Large intestine (tissue), 3 donors: ENCODE results near the gene MCEMP1. TPM values are rescaled to one million over a fixed set of nuclear protein-coding genes. Genes with fewer than 3 reads are reported as not detected.
A peak's percentile ranks its signal among the peaks of the same experiment; 100 is the strongest.

ENCODE experiments used
- DNase-seq, 2 donors: peaks; one replicate each; pipeline versions ENCODE4 v3.0.0 to v3.0.0-alpha.2; 2013
- H3K27ac ChIP-seq: one replicate; pipeline ENCODE4 v1.5.1; 2013; ENCODE audit warnings: low read length
- H3K27me3 ChIP-seq: 2 replicates; pipeline ENCODE4 v1.6.1; 2013; ENCODE audit warnings: low read length; ENCODE audit not compliant: control insufficient read depth, insufficient read depth
- H3K36me3 ChIP-seq: 2 replicates; pipeline ENCODE4 v1.6.1; 2013; ENCODE audit warnings: low read length; ENCODE audit not compliant: control insufficient read depth, insufficient read depth
- H3K4me1 ChIP-seq: one replicate; pipeline ENCODE4 v1.6.1; 2013; ENCODE audit warnings: low read length; ENCODE audit not compliant: control insufficient read depth, insufficient read depth
- H3K4me3 ChIP-seq: one replicate; pipeline ENCODE4 v1.5.1; 2013; ENCODE audit warnings: low read length
- H3K9me3 ChIP-seq: one replicate; pipeline ENCODE4 v1.6.1; 2013; ENCODE audit warnings: mild to moderate bottlenecking, low read depth, low read length, moderate library complexity; ENCODE audit not compliant: control insufficient read depth
- WGBS: methylation state at CpG from one replicate; pipeline ENCODE4 v1.1.5; 2013; ENCODE audit warnings: low lambda C conversion rate; ENCODE audit not compliant: insufficient coverage; 5-methylcytosine and 5-hydroxymethylcytosine counted together
- polyA plus RNA-seq: library from polyadenylated mRNA; unstranded; fragments of 120-200 nt; gene quantifications from one replicate; pipeline ENCODE4 v1.2.1, GENCODE V29; 2013

Gene MCEMP1
- polyA plus RNA-seq, 1 donor = 0.06 TPM

DNA sequence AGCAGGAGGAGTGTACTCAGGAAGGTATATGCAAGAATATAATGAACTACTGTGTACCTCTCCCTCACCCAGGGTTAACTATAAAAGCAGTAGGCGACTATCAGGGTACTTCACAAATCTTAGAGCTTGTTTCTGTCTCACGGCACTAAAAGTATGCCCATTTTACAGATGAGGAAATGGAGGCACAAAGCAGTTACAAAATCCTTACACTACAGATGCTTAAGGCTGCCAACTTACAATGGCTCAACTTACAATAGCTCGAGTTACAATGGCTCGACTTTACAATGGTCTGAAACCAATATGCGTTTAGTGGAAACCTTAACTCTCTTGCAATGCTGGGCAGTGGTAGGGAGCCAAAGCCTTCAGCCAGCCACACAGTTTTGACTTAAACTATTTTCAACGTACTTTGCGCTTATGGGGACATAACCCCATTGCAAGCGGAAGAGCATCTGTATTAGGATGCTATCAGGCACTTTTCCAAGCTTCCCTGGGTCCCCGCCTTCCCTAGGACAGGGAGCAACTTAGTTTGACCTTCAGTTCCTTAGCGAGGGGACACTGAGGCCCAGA, 20.9 kb downstream of the MCEMP1 start:
- Histone ChIP-seq H3K4me1 (no peaks in the 10 kb centered on the region), H3K27me3 (peaks cover 10% of the 10 kb centered on the region), H3K27ac (no peak overlapping the region), H3K9me3 (no peaks in the 10 kb centered on the region), H3K36me3 (no peaks in the 10 kb centered on the region), H3K4me3 (no peak overlapping the region)
- DNase-seq = no peak
- WGBS = no CpG with 5 or more reads among the region's 10 CpGs

DNA sequence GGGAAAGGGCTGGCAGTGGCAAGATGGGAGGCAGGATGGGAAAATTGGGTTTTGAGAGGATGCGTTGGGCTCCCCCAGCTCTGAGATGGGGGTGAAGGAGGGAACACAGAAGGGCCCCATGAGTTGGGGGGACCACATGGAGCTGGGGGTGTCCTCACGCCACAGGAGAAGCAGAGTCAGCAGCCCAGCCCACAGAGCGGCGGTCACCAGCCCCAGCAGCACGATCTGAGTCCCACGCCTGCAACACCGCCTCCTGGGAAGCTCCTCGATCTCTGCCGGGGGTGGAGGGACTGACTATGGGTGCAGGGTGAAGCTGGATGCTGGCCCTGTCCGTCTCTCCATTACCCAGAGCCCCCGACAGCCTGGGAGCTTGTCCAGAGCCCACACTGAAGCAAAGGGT, 21.7 kb downstream of the MCEMP1 start:
- WGBS = no CpG with 5 or more reads among the region's 11 CpGs
- no peak overlapping the region for H3K4me3 ChIP-seq
- H3K36me3 ChIP-seq = no peaks in the 10 kb centered on the region
- H3K27ac ChIP-seq = no peak overlapping the region
- DNase-seq = no peak
- peaks cover 10% of the 10 kb centered on the region for H3K27me3 ChIP-seq
- H3K4me1 ChIP-seq = no peaks in the 10 kb centered on the region
- H3K9me3 ChIP-seq = no peaks in the 10 kb centered on the region

DNA sequence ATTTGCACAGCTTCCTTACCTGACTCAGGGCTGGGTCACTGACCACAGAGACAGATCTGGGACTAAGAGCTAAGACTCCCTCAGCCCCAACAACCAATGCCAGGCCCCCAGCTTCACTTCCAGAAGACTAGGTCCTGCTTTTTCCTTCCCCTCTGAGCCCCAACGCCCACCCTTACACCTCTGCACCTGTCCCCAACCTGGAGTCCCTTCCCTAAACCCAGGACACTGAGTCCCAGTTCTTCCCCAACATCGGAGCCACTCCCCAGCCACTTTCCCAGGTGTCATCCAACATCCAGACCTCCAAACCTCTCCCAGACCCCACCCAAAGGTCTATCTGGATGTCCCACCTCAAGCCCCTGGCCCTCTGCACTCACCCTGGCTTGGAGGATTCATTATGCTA, 22.1 kb downstream of the MCEMP1 start:
- no peak for DNase-seq
- Histone ChIP-seq H3K27ac (no peak overlapping the region), H3K4me3 (no peak overlapping the region), H3K36me3 (no peaks in the 10 kb centered on the region), H3K4me1 (no peaks in the 10 kb centered on the region), H3K9me3 (no peaks in the 10 kb centered on the region), H3K27me3 (peaks cover 10% of the 10 kb centered on the region)
- WGBS = 83% methylated on average over 1 of the region's 2 CpGs

DNA sequence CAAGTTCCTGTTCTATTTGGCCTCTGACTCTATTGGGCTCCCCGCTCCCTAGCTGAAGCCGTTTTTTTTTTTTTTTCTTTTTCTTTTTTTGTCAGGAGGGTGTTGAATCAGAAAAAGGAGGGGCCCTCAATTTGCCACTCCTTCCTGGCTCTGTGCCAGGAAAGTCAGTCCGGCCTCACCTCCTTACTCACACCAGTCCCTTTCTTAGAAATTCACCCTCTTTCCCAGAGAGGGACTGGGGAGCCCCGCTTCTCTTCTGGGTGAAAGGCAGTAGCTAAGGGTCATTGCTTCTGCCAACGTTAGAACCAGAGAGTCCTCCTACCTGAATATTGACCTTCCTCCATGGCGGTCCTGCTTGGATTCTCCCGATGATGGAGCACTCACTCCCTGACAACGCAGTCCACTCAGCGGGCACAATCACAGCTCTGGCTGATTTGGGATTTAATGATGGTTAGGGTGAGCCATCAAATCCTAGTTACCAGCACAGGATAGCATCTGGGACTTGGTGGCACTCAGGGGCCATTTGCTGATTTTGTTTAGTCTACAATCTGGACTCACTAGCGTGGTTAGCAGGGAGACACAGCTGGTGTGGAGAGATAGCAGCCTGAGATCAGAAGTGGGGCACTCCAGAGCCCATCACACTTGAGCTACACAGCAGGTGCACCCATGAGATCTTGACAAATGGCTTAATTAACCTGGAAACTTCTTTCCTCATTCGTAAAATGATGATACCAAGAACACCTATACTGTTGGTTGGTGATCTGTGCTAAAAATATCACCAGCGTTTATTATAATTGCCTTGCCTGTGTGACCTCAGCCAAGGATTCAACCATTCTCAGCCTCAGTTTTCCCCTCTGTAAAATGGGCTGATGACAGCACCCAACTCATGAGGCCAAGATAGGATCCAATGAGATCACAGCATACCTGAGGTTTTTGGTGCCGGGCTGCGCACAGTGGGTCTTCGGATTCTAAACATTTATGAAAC, 22.8 kb downstream of the MCEMP1 start:
- H3K27ac ChIP-seq = no peak overlapping the region
- no CpG with 5 or more reads among the region's 15 CpGs for WGBS
- DNase-seq = no peak
- no peak overlapping the region for H3K4me3 ChIP-seq
- H3K36me3 ChIP-seq = no peaks in the 10 kb centered on the region
- H3K4me1 ChIP-seq = no peaks in the 10 kb centered on the region
- peaks cover 10% of the 10 kb centered on the region for H3K27me3 ChIP-seq
- H3K9me3 ChIP-seq = no peaks in the 10 kb centered on the region

DNA sequence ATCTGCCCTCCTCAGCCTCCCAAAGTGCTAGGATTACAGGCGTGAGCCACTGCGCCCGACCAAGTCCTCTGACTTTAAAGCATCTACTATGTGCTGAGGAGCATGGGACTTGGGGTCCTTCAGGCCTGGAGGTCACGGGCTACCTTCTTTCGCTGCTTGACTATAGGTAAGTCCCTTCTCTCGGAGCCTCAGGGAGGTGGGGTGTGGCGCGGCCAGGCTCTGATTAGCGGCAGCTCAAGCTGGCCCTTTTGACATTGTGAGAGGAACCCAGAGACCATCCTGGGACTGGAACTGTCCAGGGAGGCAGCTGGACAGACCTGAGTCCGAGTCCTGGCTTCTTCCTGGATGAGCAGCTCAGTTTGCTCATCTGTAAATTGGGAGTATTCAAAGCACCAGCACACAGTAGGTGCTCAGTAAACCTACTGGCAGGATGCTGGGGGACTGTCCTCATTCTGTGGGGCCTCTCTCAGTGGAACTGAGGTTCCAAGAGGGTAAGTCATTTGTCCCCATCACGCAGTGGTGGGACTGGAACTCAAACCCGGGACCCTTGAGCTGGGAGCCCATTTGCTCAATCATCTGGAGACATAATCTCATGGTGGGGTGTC, 24.3 kb downstream of the MCEMP1 start:
- Histone ChIP-seq H3K27ac (no peak overlapping the region), H3K9me3 (no peaks in the 10 kb centered on the region), H3K4me3 (no peak overlapping the region), H3K36me3 (no peaks in the 10 kb centered on the region), H3K27me3 (peaks cover 10% of the 10 kb centered on the region), H3K4me1 (no peaks in the 10 kb centered on the region)
- WGBS = no CpG with 5 or more reads among the region's 12 CpGs
- no peak for DNase-seq

DNA sequence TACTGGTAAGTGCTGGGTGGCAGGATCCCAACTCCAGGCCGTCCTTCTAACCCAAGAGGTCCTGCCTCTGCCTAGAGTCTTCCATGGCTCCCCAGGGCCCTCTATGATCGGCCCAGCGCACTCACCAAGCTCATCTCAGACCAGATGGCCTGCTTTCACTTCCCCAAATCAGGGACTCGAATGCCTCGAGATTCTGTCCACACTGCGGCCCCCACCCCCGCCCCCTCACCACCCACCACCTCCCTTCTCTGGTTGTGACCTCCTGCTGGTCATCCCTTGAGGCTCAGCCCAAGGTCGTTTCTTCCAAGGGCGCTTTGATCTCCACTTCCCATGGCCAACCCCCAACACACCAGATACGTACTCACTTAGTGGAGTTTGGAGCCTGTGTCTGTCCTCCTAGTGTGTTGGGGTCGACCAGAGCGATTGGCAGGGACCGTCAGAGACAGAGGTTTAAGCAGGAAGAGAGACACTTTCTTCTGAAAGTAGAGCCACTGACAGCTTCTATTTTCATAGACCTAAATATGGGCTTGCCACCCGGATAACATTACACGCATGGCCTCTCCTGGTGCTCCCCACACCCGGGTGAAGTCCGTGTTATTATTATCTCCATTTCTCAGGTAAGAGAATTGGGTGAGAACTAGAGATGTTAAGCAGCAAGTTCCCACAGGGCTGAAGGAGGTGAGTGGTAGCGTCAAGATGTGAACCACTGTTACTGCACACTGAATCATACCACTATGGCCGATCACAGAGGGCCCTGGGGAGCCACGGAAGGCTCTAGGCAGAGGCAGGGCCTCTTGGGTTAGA, 25.0 kb downstream of the MCEMP1 start, which contains the start of gene FCER2:
Gene FCER2, minus strand, starts transcription at position 478 of the 804 bp plus-strand sequence. CDS start 2,371 bp downstream, outside the sequence.
- WGBS = no CpG with 5 or more reads among the region's 20 CpGs
- H3K27me3 ChIP-seq = peaks cover 10% of the 10 kb centered on the region
- no peak for DNase-seq
- no peak within 1 kb of the TSS for H3K27ac ChIP-seq
- H3K9me3 ChIP-seq = no peaks in the 10 kb centered on the region
- H3K36me3 ChIP-seq = no peaks in the 10 kb centered on the region
- H3K4me1 ChIP-seq = no peaks in the 10 kb centered on the region
- H3K4me3 ChIP-seq = no peak within 1 kb of the TSS

DNA sequence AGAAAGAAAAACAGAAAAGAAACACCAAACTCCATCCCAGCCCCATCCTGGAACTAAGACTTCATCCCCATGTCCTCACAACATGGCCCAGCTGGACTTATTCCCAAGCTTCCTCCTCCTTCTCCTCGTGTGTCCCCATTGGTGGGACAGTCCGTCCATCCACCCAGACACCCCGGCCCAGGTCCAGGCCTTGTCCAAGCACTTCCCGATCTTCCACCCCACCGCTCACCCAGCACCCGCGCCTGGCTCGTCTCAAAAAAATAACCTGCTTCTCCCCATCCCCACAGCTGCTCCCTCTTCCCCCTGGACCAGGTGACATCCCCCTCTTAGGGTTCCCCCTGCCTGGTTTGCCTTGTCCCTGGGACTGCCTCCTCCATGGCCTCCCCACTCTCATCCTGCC, 26.4 kb downstream of the MCEMP1 start:
- no peaks in the 10 kb centered on the region for H3K4me1 ChIP-seq
- H3K4me3 ChIP-seq = no peak overlapping the region
- no peaks in the 10 kb centered on the region for H3K9me3 ChIP-seq
- H3K36me3 ChIP-seq = no peaks in the 10 kb centered on the region
- H3K27ac ChIP-seq = no peak overlapping the region
- H3K27me3 ChIP-seq = peaks cover 7% of the 10 kb centered on the region
- DNase-seq = no peak
- WGBS = no CpG with 5 or more reads among the region's 8 CpGs

DNA sequence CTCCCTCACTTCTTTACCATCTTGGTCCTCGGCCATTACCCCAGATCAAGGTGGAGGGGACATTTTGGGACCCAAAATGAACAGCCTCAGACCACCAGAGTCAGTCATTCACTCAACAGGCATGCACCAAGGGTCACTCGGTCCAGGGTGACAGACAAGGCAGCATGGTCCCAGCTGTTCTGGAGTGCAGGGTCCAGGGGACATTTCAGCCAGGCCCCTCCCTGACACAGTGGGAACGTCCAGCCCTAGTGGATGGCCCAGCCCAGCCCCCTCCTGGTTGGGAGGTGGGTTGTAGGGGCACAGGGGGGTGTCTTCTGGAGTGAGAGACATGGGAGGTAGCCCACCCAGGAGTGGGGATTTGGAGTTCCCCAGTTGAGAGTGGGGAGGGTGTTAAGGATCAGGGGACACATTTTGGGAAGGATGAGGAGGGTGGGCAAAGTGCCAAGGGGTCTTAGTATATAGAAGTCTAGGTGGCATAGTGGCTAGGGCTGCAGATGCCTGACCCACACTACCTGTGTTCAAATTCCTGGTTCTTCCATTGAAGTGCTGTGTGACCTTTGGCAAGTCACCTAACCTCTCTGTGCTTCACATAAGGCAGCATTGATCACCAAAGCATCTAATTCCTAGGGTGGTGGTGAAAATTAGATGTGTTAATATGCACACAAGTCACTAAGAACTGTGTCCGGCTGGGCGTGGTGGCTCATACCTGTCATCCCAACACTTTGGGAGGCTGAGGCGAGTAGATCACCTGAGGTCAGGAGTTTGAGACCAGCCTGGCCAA, 27.6 kb downstream of the MCEMP1 start:
- Histone ChIP-seq H3K9me3 (no peaks in the 10 kb centered on the region), H3K36me3 (no peaks in the 10 kb centered on the region), H3K27ac (no peak overlapping the region), H3K27me3 (peaks cover 2% of the 10 kb centered on the region), H3K4me3 (no peak overlapping the region), H3K4me1 (no peaks in the 10 kb centered on the region)
- no peak for DNase-seq
- no CpG with 5 or more reads among the region's 6 CpGs for WGBS

DNA sequence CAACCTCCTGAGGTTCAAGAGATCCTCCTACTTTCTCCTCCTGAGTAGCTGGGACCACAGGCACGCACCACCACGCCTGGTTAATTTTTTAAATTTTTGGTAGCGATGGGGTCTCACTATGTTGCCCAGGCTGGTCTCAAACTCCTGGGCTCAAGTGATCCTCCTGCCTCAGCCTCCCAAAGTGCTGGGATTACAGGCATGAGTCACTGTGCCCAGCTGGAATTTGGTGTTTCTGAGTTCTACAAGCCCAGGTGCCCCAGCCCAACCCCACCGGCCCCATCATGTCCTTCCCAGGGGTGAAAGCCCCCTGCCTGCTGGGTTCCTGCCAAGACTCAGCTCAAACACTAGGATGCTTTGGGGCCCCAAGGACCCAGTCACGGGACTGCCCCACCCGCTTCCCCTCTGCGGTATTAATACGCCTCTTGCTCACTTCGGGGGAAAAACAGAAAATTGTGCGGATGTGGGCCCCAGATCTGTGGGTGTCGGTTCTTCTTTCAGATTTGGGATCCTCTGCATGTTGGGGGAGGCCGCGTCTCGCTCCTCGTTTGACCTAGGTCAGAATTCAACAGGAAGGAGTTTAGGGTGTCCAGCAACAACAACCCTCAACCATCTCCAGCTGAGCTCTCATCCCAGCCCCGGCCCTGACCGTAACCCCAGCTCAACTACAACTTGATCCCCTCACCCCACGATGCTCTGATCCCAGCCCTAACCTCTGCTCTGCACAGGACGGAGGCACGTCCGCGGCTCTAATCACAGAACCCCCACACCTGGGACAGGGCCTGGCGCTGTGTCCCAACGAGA, 28.7 kb downstream of the MCEMP1 start:
- H3K4me3 ChIP-seq = no peak overlapping the region
- H3K36me3 ChIP-seq = no peaks in the 10 kb centered on the region
- H3K27ac ChIP-seq = no peak overlapping the region
- H3K9me3 ChIP-seq = no peaks in the 10 kb centered on the region
- WGBS = no CpG with 5 or more reads among the region's 24 CpGs
- DNase-seq = peak in 1 of 2 donors; percentile 10
- H3K4me1 ChIP-seq = no peaks in the 10 kb centered on the region
- H3K27me3 ChIP-seq = no peaks in the 10 kb centered on the region
